Activated CD4-positive, alpha-beta T cell treated with anti-CD3 and anti-CD28 coated beads for 36 hours (primary cell): ENCODE data around the gene MARCHF7. TPM values are rescaled to one million over a fixed set of nuclear protein-coding genes. Genes with fewer than 3 reads are reported as not detected.
"Not testable (repeated sequence)": the region's sequence is repeated elsewhere in the genome, so short reads cannot be mapped to it uniquely, and the experiment has no call there.

Experiments used
- ATAC-seq: fragments of 200-7000 bp; cut with Tn5 transposase; one replicate; pipeline ENCODE4 v1.10.0; 2021; ENCODE audit warnings: mild to moderate bottlenecking, moderate library complexity
- CTCF ChIA-PET: fragments of 350-600 bp; sonication (Branson Sonifier 250); formaldehyde crosslinking; loops from one replicate; lab custom pipeline; 2021; ENCODE audit warnings: antibody characterized with exemption; lab: Charles Lee
- POLR2A ChIA-PET: fragments of 350-600 bp; sonication (Branson Sonifier 250); formaldehyde crosslinking; loops from one replicate; lab custom pipeline; 2021; ENCODE audit warnings: antibody characterized with exemption, inconsistent platforms; lab: Charles Lee
- DNase-seq: peaks from one replicate; pipeline ENCODE4 v3.0.0-alpha.2; 2020
- H3K27ac Mint-ChIP-seq: one replicate; pipeline ENCODE4 v1.8.0; 2021; ENCODE audit warnings: mixed read lengths
- H3K27me3 Mint-ChIP-seq: one replicate; pipeline ENCODE4 v1.8.0; 2021; ENCODE audit warnings: mixed read lengths
- H3K36me3 Mint-ChIP-seq: one replicate; pipeline ENCODE4 v1.8.0; 2021; ENCODE audit warnings: low read depth, mixed read lengths
- H3K4me1 Mint-ChIP-seq: one replicate; pipeline ENCODE4 v1.8.0; 2021; ENCODE audit warnings: mixed read lengths
- H3K4me3 Mint-ChIP-seq: one replicate; pipeline ENCODE4 v1.8.0; 2021; ENCODE audit warnings: mild to moderate bottlenecking, moderate library complexity, mixed read lengths
- H3K9me3 Mint-ChIP-seq: one replicate; pipeline ENCODE4 v1.8.0; 2021; ENCODE audit warnings: low read depth, mixed read lengths
- intact Hi-C, 2 experiments: fragments of 100-400 bp; cut with DNase I in 1 of 2; cut with micrococcal nuclease in 1 of 2; formaldehyde crosslinking; loops; one replicate each; pipeline versions ENCODE4 v1.14.2 to v1.15.1; 2022 to 2024; cut with DNase I, micrococcal nuclease
- total RNA-seq, 2 experiments: library from RNA; stranded (reverse); gene quantifications; one replicate each; pipeline ENCODE4 v1.2.3, GENCODE V29; 2021

The MARCHF7 gene, protein sequence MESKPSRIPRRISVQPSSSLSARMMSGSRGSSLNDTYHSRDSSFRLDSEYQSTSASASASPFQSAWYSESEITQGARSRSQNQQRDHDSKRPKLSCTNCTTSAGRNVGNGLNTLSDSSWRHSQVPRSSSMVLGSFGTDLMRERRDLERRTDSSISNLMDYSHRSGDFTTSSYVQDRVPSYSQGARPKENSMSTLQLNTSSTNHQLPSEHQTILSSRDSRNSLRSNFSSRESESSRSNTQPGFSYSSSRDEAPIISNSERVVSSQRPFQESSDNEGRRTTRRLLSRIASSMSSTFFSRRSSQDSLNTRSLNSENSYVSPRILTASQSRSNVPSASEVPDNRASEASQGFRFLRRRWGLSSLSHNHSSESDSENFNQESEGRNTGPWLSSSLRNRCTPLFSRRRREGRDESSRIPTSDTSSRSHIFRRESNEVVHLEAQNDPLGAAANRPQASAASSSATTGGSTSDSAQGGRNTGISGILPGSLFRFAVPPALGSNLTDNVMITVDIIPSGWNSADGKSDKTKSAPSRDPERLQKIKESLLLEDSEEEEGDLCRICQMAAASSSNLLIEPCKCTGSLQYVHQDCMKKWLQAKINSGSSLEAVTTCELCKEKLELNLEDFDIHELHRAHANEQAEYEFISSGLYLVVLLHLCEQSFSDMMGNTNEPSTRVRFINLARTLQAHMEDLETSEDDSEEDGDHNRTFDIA
- 10 to 100 TPM; 78.3 to 83.1 TPM for total RNA-seq

DNA sequence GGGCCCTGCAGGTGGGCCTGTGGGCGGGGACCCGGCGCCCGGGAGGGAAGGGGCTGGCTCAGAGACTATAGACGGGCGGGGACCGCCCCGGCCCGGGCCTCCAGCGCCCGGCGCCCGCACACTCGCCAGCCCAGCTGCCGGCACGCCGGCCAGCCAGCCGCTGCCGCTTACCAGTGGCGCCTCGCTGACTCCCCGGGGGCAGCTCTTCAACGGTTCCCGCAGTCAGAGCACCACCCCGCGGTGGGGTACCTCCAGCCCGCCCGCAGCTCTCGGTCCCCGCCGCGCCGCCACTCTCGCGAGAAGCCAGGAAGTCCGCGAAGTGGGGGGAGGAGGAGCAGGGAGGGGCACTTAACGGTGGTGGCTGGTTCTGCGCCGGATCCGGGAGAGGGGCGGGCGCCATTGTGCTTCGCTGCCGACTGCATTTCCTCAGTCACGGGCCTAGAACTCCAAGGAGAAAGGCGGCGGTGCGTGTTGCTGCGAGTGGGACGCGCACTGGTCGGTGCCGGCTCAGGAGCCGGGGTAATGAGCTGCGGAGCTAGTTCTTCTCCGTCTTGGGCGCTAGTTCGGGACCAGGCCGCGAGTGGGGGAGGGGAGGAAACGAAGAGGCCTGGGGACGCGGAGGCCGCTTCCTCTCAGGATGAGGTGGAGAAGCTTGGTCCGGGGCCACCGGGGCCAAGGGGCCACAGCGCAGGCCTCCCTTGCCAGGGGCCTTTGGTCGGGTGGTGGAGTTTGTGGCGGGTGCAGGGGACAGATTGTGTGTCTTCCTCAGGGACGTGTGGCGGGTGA, at the start of gene MARCHF7:
MARCHF7 (plus strand) TSS at position 364 of the 786 bp plus-strand sequence. CDS start 16,517 bp downstream, outside the sequence.
- peak; percentile 96 for ATAC-seq
- no peaks in the 10 kb centered on the region for H3K27me3 Mint-ChIP-seq
- peaks cover 49% of the 10 kb centered on the region for H3K36me3 Mint-ChIP-seq
- ChIA-PET POLR2A (interaction anchor here (0.7 to 0.9 kb wide), 3 partner anchors 43 to 425 kb away, joined by 3 to 5 read pairs (median 3); no protein-coding TSS in a partner anchor), CTCF (interaction anchor here (0.6 to 1.2 kb wide), 6 partner anchors 11 to 823 kb away, joined by 3 to 4 read pairs (median 4); no protein-coding TSS in a partner anchor)
- peaks cover 42% of the 10 kb centered on the region for H3K4me1 Mint-ChIP-seq
- peak within 1 kb of the TSS; percentile 100 for H3K27ac Mint-ChIP-seq
- no peaks in the 10 kb centered on the region for H3K9me3 Mint-ChIP-seq
- H3K4me3 Mint-ChIP-seq: peak within 1 kb of the TSS; percentile 98
- intact Hi-C loops: loop anchor here (1.0 to 10.0 kb wide), 17 partner anchors 44 to 1448 kb away; partner anchors contain the start of genes WDSUB1 (in 2 of the 2), BAZ2B (in 1 of the 2), CCDC148 (in 1 of the 2) and LY75 (in 1 of the 2)
- peak; percentile 98 for DNase-seq

DNA sequence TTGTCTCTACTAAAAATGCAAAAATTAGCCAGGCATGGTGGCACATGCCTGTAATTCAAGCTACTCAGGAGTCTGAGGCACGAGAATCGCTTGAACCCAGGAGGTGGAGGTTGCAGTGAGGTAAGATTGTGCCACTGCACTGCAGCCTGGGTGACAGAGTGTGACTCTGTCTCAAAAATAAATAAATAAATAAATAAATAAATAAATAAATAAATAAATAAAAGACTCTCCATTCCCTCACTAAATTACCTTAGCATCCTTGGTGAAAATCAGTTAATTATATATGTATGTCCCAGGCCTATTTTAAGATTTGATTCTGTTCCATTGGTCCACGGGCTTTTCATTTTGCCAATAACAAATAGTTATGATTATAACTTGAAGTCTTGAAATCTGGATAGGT, 44.9 kb upstream of the MARCHF7 start:
- H3K9me3 Mint-ChIP-seq, H3K4me1 Mint-ChIP-seq, H3K36me3 Mint-ChIP-seq, H3K27ac Mint-ChIP-seq, DNase-seq, H3K4me3 Mint-ChIP-seq, H3K27me3 Mint-ChIP-seq, ATAC-seq, POLR2A ChIA-PET, CTCF ChIA-PET, intact Hi-C loops: not testable (repeated sequence)

DNA sequence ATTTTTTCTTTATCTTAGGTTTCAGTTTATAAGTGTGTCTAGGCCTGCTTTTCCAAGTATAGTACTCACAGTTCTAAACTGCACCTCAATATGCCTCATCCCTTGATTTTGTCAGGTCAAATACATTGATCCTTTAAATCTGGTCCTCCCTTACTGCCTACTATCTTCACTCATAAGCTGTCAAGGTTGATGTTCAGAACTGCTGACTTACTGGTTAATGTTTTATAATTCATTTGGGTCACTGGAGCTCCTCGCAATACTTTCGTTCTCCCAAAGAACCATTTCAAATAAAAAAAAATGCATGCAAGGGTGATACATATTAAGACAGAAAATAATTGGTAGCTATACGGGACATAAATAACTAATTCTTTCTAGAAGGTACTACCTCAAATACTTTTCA, 41.3 kb upstream of the MARCHF7 start:
- peaks cover 4% of the 10 kb centered on the region for H3K36me3 Mint-ChIP-seq
- POLR2A ChIA-PET: no interaction called here
- intact Hi-C loops: no loop called here
- CTCF ChIA-PET: no interaction called here
- DNase-seq: no peak
- H3K4me1 Mint-ChIP-seq: no peaks in the 10 kb centered on the region
- H3K27me3 Mint-ChIP-seq: no peaks in the 10 kb centered on the region
- H3K4me3 Mint-ChIP-seq: no peak overlapping the region
- ATAC-seq: no peak
- no peaks in the 10 kb centered on the region for H3K9me3 Mint-ChIP-seq
- H3K27ac Mint-ChIP-seq: no peak overlapping the region

DNA sequence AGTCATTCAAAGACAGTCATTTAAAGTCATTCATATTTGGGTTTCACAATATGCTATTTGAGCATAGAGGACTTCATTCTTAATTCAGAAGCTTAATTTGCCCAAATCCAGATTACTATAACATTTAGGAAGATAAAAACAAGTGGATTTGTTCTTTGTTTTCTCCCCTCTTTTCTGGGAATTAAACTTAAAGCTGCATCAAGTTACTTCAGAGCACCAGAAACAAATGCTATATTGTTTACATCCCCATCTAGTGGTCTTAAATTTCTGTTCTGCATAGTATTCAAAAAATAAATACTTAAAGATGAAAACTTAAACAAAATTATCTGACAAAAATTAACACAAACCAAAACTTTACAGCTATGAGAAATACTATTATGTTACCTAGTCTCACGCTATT, 34.7 kb upstream of the MARCHF7 start:
- Mint-ChIP-seq H3K9me3 (no peaks in the 10 kb centered on the region), H3K36me3 (no peaks in the 10 kb centered on the region), H3K4me3 (no peak overlapping the region), H3K4me1 (no peaks in the 10 kb centered on the region), H3K27ac (no peak overlapping the region), H3K27me3 (no peaks in the 10 kb centered on the region)
- POLR2A ChIA-PET: no interaction called here
- intact Hi-C loops: no loop called here
- CTCF ChIA-PET: no interaction called here
- no peak for DNase-seq
- ATAC-seq: no peak

DNA sequence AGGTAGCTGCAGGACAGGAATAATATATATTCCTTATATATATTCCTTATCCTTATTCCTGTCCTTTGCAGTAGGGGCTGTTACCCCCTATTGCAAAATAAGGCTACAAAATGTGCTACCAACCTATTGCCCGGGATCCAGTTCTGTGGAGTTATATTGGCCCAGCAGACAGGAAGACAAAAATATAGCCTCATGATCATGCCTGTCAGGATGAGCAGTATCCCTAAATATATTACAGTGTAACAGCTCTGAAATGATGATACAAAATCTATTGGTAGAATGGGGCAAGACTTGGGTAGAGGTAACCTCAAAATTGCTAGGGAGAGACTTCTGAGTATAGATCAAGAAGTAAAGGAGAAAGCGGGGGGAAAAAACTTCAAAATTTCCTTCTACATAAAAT, 31.6 kb upstream of the MARCHF7 start:
- no peaks in the 10 kb centered on the region for H3K36me3 Mint-ChIP-seq
- no peak overlapping the region for H3K4me3 Mint-ChIP-seq
- ChIA-PET CTCF (no interaction called here), POLR2A (no interaction called here)
- H3K27me3 Mint-ChIP-seq: no peaks in the 10 kb centered on the region
- DNase-seq: no peak
- no peaks in the 10 kb centered on the region for H3K9me3 Mint-ChIP-seq
- H3K27ac Mint-ChIP-seq: no peak overlapping the region
- intact Hi-C loops: no loop called here
- ATAC-seq: no peak
- H3K4me1 Mint-ChIP-seq: no peaks in the 10 kb centered on the region

DNA sequence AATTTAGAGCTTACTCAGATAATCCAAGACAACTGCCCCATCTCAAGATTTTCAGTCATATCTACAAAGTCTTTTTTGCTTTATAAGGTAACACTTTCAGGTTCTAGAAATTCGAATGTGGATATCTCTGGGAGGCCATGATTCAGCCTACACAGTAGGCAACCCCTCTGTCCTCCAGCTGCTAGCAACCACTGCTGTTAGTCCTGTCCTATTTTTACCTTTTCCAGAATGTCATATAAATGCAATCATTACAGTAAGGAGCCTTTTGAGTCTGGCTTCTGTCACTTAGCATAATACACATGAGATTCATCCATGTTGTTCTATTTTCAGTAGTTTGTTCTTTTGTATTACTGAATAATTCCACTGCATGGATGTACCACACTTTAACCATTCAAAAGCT, 28.5 kb upstream of the MARCHF7 start:
- ChIA-PET POLR2A (no interaction called here), CTCF (no interaction called here)
- Mint-ChIP-seq H3K27me3 (no peaks in the 10 kb centered on the region), H3K9me3 (no peaks in the 10 kb centered on the region), H3K27ac (no peak overlapping the region), H3K36me3 (no peaks in the 10 kb centered on the region), H3K4me1 (no peaks in the 10 kb centered on the region), H3K4me3 (no peak overlapping the region)
- intact Hi-C loops: no loop called here
- ATAC-seq (no peak), DNase-seq (no peak)

DNA sequence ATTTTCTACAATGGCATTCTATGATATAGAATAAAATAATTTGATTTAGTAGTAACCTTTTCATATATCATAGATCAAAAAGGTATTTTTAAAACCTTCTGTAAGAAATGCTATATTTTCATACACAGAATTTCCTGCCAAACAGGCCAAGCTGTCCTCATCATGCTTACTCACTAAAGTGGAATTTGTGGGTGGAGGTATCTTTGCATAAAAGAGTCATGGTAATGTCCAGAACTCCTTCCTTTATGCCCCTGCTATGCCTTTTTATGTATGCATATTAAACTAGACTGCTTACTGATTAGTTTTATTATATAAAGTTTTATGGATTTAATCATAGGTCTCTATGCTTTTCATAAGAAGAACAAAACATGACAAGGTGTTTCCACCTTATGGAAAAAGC, 27.5 kb upstream of the MARCHF7 start:
- ChIA-PET POLR2A (interaction anchor here (0.6 kb wide), 1 partner anchor 15 kb away, joined by 5 read pairs; no protein-coding TSS in a partner anchor), CTCF (interaction anchor here (0.6 kb wide), 1 partner anchor 157 kb away, joined by 3 read pairs; no protein-coding TSS in a partner anchor)
- DNase-seq: no peak
- no peak overlapping the region for H3K27ac Mint-ChIP-seq
- intact Hi-C loops: no loop called here
- no peak for ATAC-seq
- H3K27me3 Mint-ChIP-seq: no peaks in the 10 kb centered on the region
- no peaks in the 10 kb centered on the region for H3K36me3 Mint-ChIP-seq
- H3K4me1 Mint-ChIP-seq: no peaks in the 10 kb centered on the region
- no peaks in the 10 kb centered on the region for H3K9me3 Mint-ChIP-seq
- no peak overlapping the region for H3K4me3 Mint-ChIP-seq

DNA sequence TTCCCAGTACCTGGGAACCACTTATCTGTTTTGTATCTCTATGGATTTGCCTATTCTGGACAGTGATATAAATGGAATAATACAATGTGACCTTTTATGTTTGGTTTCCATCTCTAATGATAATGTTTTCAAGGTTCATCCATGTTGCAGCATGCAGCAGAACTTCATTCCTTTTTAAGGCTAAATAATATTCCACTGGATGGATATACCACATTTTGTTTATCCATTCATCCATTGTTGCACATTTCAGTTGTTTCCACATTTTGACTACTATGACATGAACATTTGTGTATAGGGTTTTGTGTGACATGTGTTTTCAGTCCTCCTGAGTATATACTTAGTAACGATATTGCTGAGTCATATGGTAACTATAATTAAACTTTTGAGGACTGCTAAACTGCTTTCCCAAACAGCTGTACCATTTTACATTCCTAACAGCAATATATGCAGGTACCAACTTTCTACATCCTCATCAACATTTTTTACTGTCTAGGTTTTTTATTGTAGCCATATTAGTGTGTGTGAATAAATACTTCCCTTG, 17.7 kb upstream of the MARCHF7 start:
- Mint-ChIP-seq H3K36me3 (peaks cover 4% of the 10 kb centered on the region), H3K27ac (no peak overlapping the region), H3K27me3 (no peaks in the 10 kb centered on the region), H3K4me3 (no peak overlapping the region), H3K4me1 (no peaks in the 10 kb centered on the region), H3K9me3 (peaks cover 2% of the 10 kb centered on the region)
- intact Hi-C loops: no loop called here
- DNase-seq (no peak), ATAC-seq (no peak)
- CTCF ChIA-PET: no interaction called here
- POLR2A ChIA-PET: no interaction called here

GRCh38 chr2:159695795-159696448, 16.4 kb upstream of the MARCHF7 start:
- CTCF ChIA-PET: no interaction called here
- ATAC-seq: no peak
- POLR2A ChIA-PET: no interaction called here
- intact Hi-C loops: no loop called here
- H3K36me3 Mint-ChIP-seq: peaks cover 4% of the 10 kb centered on the region
- peaks cover 2% of the 10 kb centered on the region for H3K9me3 Mint-ChIP-seq
- no peak overlapping the region for H3K4me3 Mint-ChIP-seq
- H3K4me1 Mint-ChIP-seq: no peaks in the 10 kb centered on the region
- no peak overlapping the region for H3K27ac Mint-ChIP-seq
- no peaks in the 10 kb centered on the region for H3K27me3 Mint-ChIP-seq
- no peak for DNase-seq

DNA sequence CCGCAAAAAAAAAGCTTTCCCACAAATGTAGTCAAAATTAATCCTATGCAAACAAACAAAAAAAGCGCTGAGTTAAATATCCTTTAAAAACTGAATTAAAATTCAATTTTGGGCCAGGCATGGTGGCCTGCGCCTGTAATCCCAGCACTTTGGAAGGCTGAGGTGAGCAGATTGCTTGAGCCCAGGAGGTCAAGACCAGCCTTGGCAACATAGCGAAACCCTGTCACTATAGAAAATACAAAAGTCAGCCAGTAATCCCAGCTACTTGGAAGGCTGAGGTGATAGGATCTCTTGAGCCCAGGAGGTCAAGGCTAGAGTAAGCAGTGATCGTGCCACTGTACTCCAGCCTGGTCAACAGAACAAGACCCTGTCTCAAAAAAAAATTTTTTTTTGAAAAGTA, 8.8 kb upstream of the MARCHF7 start:
- DNase-seq: no peak
- H3K27ac Mint-ChIP-seq: no peak overlapping the region
- H3K36me3 Mint-ChIP-seq: peaks cover 3% of the 10 kb centered on the region
- H3K27me3 Mint-ChIP-seq: no peaks in the 10 kb centered on the region
- no peak overlapping the region for H3K4me3 Mint-ChIP-seq
- CTCF ChIA-PET: interaction anchor here (0.7 kb wide), 1 partner anchor 11 kb away, joined by 3 read pairs; no protein-coding TSS in a partner anchor
- no peaks in the 10 kb centered on the region for H3K4me1 Mint-ChIP-seq
- H3K9me3 Mint-ChIP-seq: no peaks in the 10 kb centered on the region
- POLR2A ChIA-PET: no interaction called here
- intact Hi-C loops: no loop called here
- no peak for ATAC-seq
